ENCODE data around the gene GTF2H4. TPM values are rescaled to one million over a fixed set of nuclear protein-coding genes. Genes with fewer than 3 reads are reported as not detected.

Gene GTF2H4
- total RNA-seq, 2 donors from 2014 or later: 0.66 to 27.2 TPM

DNA sequence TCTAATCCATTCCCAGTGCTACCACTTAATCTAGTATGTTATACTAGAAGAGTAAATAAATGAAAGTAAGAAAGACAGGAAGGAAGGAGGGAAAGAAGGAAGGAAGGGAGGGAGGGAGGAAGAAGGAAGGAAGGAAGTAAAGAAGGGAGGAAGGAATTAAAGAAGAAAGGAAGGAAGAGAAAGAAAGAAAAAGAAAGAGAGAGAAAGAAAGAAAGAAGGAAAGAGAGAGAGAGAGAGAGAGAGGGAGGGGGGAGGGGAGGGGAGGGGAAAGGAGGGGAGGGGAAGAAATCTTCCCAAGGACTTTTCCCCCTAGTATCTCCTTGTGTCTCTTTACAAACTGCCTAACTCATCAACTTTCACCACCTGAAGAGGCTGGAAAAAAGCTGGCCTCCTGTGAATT, 54.7 kb downstream of the GTF2H4 start:
- intact Hi-C loops (cut with DNase I): no loop called here
- no peak for DNase-seq

DNA sequence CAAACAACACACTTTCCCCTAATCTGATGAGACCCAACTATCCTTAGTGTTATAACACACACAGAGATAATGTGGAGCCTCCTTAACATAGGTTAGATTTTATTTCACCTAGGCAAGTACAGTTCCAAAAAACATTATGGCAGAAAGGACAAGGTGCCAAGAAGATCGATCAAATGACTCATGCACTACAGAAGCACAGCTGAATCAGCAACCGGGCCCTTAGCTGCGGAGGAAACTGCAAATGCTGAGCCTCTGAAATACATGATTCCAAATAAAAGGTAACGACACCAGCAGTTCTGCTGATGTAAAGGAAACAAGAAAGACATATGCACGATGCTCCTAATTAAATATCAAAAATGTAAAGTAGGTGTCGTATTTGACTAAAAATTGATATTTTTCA, 55.6 kb downstream of the GTF2H4 start:
- WGBS, 2 donors: 46 to 52% methylated on average over 6 of the region's 6 CpGs
- H3K9me3 ChIP-seq: no peaks in the 10 kb centered on the region
- no peaks in the 10 kb centered on the region for H3K4me1 ChIP-seq
- TF ChIP-seq POLR2A (IDR thresholded peaks at IDR 0.05): no peak
- TF ChIP-seq, protein P1, sequence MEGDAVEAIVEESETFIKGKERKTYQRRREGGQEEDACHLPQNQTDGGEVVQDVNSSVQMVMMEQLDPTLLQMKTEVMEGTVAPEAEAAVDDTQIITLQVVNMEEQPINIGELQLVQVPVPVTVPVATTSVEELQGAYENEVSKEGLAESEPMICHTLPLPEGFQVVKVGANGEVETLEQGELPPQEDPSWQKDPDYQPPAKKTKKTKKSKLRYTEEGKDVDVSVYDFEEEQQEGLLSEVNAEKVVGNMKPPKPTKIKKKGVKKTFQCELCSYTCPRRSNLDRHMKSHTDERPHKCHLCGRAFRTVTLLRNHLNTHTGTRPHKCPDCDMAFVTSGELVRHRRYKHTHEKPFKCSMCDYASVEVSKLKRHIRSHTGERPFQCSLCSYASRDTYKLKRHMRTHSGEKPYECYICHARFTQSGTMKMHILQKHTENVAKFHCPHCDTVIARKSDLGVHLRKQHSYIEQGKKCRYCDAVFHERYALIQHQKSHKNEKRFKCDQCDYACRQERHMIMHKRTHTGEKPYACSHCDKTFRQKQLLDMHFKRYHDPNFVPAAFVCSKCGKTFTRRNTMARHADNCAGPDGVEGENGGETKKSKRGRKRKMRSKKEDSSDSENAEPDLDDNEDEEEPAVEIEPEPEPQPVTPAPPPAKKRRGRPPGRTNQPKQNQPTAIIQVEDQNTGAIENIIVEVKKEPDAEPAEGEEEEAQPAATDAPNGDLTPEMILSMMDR (IDR thresholded peaks at IDR 0.05): no peak
- ATAC-seq (peak; percentile 77), DNase-seq (peak in 1 of 4 donors; percentile 60)
- H3K27ac ChIP-seq: no peak overlapping the region
- no peaks in the 10 kb centered on the region for H3K27me3 ChIP-seq
- intact Hi-C loops (cut with DNase I): no loop called here
- H3K36me3 ChIP-seq (replicated peaks in 1 of 2; ENCODE audit: insufficient read depth in 1 of 2, low read depth in 2 of 2): no peaks in the 10 kb centered on the region
- no peak overlapping the region for H3K4me3 ChIP-seq

More for the DNA sequence above, 54.7 kb downstream of the GTF2H4 start:
- Histone ChIP-seq H3K4me3 (no peak overlapping the region), H3K27me3 (no peaks in the 10 kb centered on the region), H3K4me1 (no peaks in the 10 kb centered on the region), H3K9me3 (no peaks in the 10 kb centered on the region), H3K36me3 (replicated peaks in 1 of 2; ENCODE audit: insufficient read depth in 1 of 2, low read depth in 2 of 2) (no peaks in the 10 kb centered on the region), H3K27ac (no peak overlapping the region)
- TF ChIP-seq, protein P1 (IDR thresholded peaks at IDR 0.05): no peak
- no peak for TF ChIP-seq POLR2A (IDR thresholded peaks at IDR 0.05)
- ATAC-seq: no peak

Small RNAs within 50 kb of the gene (microRNA-seq; reads per million reads assigned to microRNA genes)
- gene MIR4640 (ENCODE audit: borderline number of aligned reads in 2 of 2, borderline replicate concordance in 2 of 2): 0.47 to 0.90 reads per million in 2 donors

Small RNAs within 50 kb of the gene (small RNA-seq; reads per million reads assigned to genes)
- not detected for gene RF00019

Other genes starting within 250 kb of the GTF2H4 start
- 10 to 100 TPM; 12.2 to 24.4 TPM for gene DHX16, start 235.2 kb upstream of the GTF2H4 start, total RNA-seq
- 10 to 100 TPM; 14.5 to 20.0 TPM for gene PPP1R18, start 221.6 kb upstream of the GTF2H4 start, total RNA-seq
- gene NRM, start 217.2 kb upstream of the GTF2H4 start, total RNA-seq: 1 to 10 TPM; 2.6 to 5.2 TPM
- gene MDC1, start 190.9 kb upstream of the GTF2H4 start, total RNA-seq: 10 to 100 TPM; 11.4 to 18.1 TPM
- 10 to 100 TPM; 80.9 to 84.4 TPM for gene TUBB, start 187.9 kb upstream of the GTF2H4 start, total RNA-seq
- 10 to 100 TPM; 70.0 to 82.4 TPM for gene FLOT1, start 165.5 kb upstream of the GTF2H4 start, total RNA-seq
- gene IER3, start 163.7 kb upstream of the GTF2H4 start, total RNA-seq: 10 to 100 TPM; 46.4 to 60.3 TPM
- gene DDR1, start 23.7 kb upstream of the GTF2H4 start, total RNA-seq: 10 to 100 TPM; 90.3 to 97.3 TPM
- 10 to 100 TPM; 16.6 to 29.7 TPM for gene VARS2, start 6.0 kb downstream of the GTF2H4 start, total RNA-seq
- 1 to 10 TPM in 1 of 2 donors, not detected in 1; 5.2 TPM for gene SFTA2, start 24.0 kb downstream of the GTF2H4 start, total RNA-seq
- gene MUCL3, start 32.8 kb downstream of the GTF2H4 start, total RNA-seq: under 1 TPM; under 0.01 to 0.52 TPM
- not detected for gene MUC21, start 75.5 kb downstream of the GTF2H4 start, total RNA-seq
- gene MUC22, start 102.3 kb downstream of the GTF2H4 start, total RNA-seq: not detected
- not detected for gene C6orf15, start 204.4 kb downstream of the GTF2H4 start, total RNA-seq
- 1 to 10 TPM; 1.6 to 3.4 TPM for gene PSORS1C1, start 206.6 kb downstream of the GTF2H4 start, total RNA-seq
- gene CDSN, start 212.2 kb downstream of the GTF2H4 start, total RNA-seq: not detected
- gene PSORS1C2, start 230.9 kb downstream of the GTF2H4 start, total RNA-seq: not detected
- gene CCHCR1, start 249.6 kb downstream of the GTF2H4 start, total RNA-seq: 10 to 100 TPM; 15.6 to 28.7 TPM